Measurements from ENCODE around the gene CCDC152. TPM values are rescaled to one million over a fixed set of nuclear protein-coding genes. Genes with fewer than 3 reads are reported as not detected.

Gene CCDC152
- total RNA-seq, 1 donor from 2014 or later = 0.45 TPM

GRCh38 chr5:42781584-42781983, 25.0 kb downstream of the CCDC152 start:
- DNase-seq (ENCODE audit: low spot score) = no peak

DNA sequence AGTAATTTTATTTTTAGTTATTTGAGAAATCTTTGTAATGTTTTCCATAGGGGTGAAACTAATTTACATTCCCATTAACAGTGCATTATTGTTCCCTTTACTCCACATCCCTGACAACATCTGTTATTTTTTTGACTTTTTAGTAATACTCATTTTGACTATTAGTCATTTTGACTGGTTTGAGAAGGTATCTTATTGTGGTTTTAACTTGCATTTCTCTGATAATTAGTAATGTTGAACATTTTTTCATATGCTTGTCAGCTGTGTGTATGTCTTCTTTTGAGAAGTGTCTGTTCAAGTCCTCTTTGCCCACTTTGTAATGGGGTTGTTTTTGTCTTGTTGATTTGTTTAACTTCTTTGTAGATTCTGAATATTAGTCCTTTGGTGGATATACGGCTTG, 27.5 kb downstream of the CCDC152 start:
- DNase-seq (ENCODE audit: low spot score) = no peak

DNA sequence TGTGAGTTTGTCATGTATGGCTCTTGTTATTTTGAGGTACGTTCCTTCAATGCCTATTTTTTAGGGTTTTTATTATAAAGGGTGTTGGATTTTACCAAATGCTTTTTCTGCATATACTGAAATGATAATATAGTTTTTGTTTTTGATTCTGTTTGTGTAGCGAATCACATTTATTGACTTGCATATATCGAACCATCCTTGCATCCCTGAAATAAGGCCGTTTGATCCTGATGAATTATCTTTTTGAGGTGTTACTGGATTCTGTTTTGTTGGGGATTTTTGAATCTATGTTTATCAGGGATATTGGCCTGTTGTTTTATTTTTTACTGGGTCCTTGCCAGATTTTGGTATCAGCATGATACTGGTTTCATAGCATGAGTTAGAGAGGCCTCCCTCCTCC, 29.1 kb downstream of the CCDC152 start:
- no peak for DNase-seq (ENCODE audit: low spot score)

GRCh38 chr5:42787073-42787472, 30.5 kb downstream of the CCDC152 start:
- DNase-seq (ENCODE audit: low spot score) = no peak

DNA sequence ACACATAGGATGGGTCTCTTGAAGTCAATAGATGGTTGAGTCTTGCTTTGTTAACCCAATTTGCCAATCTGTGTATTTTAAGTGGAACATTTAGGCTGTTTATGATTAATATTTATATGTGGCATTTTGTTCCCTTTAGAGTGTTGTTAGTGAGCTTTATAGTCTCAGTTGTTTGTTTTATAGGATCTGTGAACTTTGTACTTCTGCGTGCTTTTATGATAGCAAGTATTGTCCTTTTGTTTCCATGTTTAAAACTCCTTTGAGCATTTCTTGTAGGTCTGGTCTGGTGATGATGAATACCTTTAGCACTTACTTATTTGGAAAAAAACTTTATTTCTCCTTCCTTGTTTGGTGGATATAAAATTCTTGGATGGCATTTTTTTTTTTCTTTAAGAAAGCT, 31.2 kb downstream of the CCDC152 start:
- no peak for DNase-seq (ENCODE audit: low spot score)

DNA sequence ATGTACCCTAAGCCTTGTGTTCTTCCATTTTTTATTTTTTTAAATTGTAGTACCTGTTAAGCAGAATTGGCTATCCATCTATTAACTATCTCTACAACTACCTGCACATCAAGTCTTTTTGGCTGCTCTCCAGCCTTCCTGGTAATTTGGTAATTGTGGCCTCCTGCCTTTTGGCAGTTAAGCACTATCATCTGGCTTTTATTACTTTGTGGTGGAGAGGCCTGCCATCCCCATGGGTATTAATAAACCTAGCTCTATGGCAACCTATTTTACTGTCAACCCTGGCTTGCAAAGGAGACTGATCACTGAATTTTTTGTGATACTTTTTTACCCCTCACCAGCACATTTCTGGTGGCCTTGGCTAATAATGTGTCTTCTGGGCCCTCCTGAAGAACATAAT, 34.5 kb downstream of the CCDC152 start:
- no peak for DNase-seq (ENCODE audit: low spot score)

DNA sequence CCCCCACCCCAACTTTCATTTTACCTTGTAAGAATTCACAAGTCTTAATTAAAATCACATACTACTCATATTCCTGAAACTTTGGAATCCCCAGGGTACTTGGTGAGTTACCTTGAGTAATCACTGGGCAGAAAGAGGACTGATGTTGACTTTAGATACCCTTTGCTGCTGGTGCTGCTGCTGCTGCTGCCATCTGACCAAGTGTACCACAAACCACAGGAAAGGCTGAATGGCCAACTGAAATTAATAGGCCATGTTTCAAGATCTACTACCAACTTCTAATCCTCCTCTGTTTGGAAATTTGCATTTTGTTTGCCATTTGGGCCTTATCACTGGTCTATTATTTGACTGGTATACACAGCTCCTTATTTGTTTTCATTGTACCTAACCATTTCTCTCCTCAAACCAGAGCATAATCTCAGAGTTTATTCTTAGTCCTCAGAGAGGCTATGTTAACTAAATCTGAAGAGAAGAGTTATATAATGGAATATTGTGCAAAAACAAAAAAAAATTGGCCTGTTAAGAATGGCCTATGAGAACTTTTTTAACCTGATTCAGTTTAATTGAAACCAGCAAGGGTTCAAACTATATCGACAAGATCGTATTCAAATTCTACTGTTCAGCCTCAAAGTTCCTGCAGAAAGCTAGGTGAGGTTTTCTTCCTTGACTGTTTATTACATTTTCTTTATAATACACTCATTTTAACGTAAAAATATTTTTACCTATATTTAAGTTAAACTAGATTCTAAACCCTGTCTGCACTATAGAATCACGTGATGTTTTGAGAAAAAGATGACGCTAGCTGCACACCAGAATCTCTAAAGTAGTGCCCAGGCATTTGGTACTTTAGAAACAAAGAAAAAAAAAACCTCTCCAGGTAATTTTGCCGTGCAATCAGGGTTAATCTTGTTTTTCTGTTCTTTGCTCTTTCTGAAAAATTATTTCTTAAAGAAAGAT, 41.9 kb downstream of the CCDC152 start:
- no peak for DNase-seq (ENCODE audit: low spot score)

DNA sequence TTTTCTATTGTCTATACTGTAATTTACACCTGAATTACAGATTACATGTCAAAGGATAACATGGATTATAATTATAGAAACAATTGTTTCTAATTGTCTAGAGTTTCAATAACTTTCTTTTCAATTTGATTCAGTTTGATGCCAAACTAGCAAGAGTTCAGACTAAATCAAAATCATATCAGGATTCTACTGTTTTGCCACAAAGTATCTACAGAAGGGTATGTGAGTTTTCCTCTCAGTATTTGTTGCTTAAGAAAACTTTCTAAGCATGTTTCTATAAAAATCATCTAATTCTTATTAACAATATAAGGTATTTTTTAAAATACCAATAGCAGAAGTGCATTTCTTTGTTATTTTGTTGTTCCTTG, 42.6 kb downstream of the CCDC152 start:
- DNase-seq (ENCODE audit: low spot score) = no peak

DNA sequence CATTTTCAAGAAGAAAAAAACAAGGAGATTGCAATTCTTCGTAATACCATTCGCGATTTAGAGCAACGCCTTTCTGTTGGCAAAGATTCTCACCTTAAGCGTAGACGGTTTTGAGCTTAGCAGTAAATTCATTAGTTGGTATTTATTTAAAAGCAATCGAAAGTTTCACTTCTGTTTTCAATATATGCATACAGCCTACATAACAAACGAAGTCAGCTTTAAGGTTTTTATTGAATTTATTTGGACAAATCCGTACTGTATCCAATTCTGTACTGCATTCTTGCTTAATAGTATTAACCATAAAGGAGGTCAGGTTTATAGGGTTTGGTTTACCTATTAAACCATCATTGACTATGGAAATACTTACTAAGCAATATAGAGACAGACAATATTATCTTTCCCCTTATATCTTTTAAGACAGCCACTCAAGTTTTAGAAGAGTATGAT, 43.1 kb downstream of the CCDC152 start:
- no peak for DNase-seq (ENCODE audit: low spot score)

DNA sequence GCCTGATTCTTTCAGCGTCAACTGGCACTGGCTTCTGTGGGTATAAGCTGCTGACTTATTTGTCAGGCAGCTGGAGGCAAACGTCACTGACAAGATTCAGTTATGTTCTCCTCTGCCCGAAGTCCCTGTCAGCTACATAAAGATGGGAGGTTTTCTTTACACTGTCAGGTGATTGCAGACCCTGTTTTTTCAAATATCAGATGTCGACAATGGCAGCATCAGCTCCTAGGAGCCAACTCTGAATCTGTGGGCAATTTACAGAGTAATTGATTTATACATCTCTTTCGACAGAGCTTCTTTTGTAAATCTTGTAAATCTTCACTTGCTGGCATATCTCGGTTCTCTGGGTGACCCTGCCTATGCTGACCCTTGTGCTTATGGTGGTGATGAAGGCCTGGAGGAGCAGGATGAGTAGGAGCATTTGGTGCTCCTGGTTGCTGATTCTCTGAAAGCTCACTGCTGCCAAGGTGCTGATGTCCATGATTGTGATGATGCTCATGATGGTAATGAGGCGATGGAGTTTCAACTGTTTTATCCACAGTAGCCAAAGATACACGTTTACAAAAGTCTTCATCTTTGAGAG, 44.2 kb downstream of the CCDC152 start:
- no peak for DNase-seq (ENCODE audit: low spot score)

DNA sequence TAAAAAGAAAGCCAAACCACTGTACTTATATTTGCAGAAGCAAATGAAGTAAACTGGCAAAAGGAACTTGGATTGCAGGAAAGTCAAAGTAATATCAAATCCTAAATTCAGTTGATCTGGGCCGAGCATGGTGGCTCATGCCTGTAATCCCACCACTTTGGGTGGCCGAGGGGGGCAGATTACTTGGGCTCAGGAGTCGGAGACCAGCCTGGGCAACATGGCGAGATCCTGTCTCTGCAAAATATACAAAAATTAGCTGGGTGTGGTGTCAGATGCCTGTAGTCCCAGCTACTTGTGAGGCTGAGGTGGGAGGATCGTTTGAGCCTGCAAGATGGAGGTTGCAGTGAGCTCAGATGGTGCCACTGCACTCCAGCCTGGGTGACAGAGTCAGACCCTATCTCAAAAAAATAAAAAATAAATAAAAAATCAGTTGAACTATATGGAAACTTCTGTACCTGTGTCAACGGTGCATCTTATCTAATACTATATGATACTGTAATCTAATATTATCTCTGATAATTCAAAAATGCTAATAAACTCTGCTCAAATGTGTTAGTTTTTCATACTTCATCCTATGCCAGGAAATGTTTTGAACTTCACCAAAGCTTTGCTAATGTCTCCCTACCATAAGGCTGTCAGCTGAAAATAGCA, 45.0 kb downstream of the CCDC152 start:
- DNase-seq (ENCODE audit: low spot score) = no peak

DNA sequence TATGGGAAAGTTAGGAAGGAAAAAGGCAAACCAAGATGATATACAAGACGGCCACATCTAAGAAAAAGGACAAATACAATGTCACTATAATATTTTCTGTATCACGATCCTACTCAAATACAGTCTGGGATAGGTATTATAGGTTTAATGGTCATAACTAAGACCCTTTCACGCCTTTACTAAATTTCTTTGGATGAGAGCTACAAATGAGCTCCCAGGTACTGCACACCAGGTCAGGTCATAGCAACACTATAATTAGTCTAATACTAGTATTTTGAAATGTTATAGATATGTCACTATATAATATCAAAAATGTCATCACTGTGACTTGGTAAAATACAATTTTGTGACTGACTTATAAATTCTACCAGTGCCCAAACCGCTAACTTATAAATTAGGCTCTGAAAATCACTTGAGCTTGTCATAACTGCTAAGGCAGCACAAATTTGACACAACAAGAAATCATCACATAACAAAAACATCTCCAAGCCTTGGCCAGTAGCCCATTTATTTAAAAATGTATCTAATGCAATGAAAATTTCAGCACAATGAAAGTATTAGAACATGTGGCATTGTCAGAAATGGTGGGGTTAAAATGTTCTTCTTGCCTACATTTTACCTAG, 48.2 kb downstream of the CCDC152 start:
- DNase-seq (ENCODE audit: low spot score) = no peak

GRCh38 chr5:42806004-42806700, 49.5 kb downstream of the CCDC152 start:
- no peak for DNase-seq (ENCODE audit: low spot score)

DNA sequence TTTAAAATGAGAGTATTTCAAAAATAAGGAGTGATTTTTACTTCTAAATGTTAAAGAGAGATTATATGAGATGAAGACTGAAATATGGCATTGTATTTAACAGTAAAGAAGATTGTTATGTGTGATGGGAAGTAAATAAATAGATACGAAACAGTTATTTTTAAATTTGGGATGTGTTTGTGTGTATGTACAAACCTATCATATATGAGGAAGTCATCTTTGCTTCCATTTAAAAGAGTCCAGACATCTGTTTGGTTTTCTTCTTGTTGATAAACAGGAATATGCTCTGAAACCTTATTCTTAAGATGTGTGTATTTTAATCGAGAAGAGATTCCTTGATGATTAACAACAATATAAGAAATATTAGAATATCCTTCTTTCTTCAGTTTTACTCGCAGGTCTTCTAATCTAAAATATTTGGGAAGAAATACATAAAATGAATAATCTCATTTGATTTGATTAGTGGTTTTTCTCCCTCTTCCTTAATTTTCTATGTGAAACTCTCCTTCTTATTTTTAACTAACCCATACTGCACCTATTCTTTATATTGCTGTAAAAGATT, 50.2 kb downstream of the CCDC152 start:
- DNase-seq (ENCODE audit: low spot score) = no peak

- no peak for DNase-seq (ENCODE audit: low spot score)
Observed at GRCh38 chr5:42807722-42808447, 51.3 kb downstream of the CCDC152 start.

GRCh38 chr5:42808888-42809611, 52.4 kb downstream of the CCDC152 start:
- no peak for DNase-seq (ENCODE audit: low spot score)

DNA sequence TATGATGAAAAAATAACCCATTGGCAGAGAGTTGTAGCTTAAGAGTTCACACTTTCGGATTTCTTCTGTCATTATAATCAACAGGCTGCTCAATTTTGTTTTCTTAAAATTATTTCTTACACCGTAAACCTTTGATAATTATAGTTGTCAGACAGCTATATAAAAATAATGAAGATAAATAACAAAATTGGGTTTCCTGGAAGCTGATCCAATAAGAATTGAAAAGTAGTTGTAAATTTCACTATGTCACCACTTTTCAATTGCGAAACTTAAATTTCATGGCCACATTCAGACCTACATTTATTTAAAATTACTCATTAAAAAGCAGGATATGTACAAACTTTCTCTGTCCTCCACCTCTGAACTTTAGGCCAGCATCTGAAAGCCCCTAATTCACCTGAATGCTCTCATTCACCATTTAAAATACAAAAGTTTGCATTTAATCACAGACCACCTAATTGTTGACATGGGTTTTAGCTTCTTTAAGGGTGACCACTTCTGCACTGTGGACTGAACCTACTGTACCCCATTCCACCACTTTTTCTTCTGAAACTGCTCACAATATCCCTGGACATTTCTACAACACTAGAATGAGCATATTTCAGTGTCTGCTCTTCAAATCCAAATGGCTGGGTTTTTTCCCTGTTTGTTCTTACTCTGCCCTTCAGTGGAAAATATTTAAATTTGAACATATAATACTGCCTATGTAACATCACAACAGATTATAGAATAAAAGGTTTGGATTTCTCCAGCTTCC, 54.4 kb downstream of the CCDC152 start:
- DNase-seq (ENCODE audit: low spot score) = no peak

DNA sequence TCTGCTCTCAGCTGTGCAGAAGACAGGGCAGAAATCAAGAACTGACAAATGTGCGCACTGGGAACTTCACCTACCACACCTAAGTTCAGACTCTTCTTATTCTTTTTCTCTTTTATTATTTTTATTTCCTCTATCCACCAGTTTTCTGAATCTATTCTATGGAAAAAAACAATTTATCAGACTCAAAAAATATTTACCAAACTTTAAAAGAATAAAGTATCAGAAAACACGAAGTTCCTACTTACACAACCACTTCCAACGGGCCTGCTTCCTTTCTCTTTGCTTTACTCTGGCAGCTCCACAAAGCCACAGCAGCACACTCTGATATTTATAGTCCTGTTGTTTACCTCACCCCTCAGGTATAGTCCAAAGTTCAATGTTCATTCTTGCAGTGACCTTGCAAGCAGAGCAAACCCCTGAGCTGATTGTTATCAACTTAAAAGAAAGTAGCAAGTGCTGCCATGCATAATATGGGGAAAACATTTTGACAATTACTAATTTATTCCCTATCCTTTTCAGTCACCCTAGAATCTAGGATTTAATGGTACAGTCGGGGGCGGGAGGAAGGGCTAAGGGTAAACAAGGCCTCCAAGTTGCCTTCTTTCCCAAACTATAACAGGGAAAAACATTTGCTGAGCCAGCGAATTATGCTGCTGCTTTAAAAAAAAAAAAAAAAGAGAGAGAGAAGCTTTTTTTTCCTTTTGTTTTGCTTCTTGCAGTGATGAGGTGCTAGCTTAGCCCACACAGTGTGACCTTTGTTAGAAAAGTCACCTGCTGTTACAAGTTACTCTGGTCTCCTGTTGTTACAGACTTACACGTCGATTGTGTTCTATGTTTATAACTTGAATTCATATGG, 55.2 kb downstream of the CCDC152 start, which contains the start of gene SELENOP:
SELENOP (minus strand) TSS at position 302 of the 856 bp plus-strand sequence. CDS start 3,539 bp downstream, outside the sequence.
- DNase-seq (ENCODE audit: low spot score) = no peak

Data from mesenteric fat pad (tissue), 1 donor.